HG03378 (cell line): ENCODE data around the gene BMP10.

ENCODE experiments used
- ATAC-seq: cut with Tn5 transposase; IDR thresholded peaks from one replicate; pipeline ENCODE4 v1.9.1; 2021; ENCODE audit warnings: mild to moderate bottlenecking, moderate library complexity; ENCODE audit not compliant: unreplicated experiment

The BMP10 gene

DNA sequence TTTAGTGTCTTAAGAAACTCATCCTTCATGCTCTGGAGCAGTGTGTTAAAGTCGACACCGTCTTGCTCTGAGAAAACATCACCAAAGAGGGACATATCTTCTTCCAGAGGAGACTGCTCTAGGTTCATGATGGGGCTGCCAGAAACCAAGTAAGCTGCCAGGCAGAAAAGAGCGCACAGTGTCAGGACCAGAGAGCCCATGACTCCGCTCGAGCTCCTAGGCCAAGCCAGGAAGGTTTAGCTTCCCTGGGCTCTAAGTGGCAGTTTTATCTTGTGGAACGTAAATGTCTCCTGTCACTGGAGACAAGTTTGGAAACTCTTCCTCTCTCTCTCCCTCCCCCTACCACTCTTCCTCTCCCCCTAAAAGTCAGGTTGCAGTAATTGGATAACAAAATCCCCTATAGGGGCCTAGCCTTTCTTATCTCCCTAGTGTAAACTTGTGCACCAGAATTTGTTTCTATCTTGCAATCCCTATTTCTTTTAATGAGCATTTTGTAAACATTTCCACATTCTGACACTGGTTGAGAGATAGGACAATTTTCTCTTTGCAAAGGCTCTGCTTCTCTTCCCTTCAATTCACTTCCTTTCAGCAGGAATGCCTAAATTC, at the start of gene BMP10:
TSS of gene BMP10 (minus strand) at position 239 of the 606 bp plus-strand sequence. CDS start at position 200, 39 bp downstream.
- no peak for ATAC-seq

DNA sequence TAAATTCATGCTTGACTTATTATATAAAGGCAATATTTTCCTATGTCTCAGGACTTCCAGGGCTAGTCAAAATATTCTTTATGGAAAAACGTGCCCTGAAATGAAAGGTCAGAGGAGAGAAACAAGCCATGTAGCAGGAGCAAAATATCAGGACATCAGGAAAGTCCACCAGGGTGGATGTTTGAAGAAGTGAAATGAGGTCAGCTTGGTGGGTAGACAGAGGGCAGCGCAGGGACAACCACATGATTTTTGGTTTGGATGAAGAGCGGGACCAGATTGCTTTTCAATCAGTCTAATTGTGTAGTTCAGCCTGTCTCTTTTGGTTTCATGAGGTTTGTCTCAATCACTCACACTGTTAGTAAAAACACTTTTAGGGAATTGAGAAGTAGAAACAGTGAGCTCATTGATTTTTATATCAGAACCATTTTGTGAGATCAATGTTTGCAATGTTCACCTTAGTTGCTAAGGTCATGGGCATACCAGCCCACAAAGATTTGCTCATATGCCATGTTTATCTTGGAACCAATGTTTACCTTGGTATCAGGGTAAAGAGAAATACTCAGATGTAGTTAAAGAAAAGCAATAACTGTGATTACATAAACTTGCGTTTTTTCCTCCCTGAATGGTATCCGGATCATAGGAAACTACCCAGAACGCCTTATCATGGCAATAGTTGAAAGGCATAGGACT, 49.4 kb upstream of the BMP10 start:
- ATAC-seq, result no peak

DNA sequence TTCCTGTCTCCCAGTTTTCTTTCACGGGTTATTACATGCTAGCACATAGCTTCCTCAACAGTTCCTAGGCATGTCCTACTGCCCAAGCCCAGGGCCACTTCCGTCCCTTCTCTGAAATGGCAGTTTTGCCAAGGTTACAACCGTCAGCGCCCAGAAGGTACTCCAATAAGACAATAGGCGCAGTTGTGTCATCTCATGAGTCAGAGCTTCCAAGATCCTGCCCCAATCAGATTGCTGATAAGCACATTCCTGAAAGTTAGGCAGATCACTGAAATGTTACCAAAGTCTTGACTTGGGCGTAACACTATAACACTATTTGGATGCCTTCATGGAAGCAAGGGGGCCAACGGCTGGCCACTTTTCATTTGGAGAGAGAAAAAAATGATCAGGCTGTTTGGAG, 47.3 kb upstream of the BMP10 start:
- ATAC-seq, result no peak

DNA sequence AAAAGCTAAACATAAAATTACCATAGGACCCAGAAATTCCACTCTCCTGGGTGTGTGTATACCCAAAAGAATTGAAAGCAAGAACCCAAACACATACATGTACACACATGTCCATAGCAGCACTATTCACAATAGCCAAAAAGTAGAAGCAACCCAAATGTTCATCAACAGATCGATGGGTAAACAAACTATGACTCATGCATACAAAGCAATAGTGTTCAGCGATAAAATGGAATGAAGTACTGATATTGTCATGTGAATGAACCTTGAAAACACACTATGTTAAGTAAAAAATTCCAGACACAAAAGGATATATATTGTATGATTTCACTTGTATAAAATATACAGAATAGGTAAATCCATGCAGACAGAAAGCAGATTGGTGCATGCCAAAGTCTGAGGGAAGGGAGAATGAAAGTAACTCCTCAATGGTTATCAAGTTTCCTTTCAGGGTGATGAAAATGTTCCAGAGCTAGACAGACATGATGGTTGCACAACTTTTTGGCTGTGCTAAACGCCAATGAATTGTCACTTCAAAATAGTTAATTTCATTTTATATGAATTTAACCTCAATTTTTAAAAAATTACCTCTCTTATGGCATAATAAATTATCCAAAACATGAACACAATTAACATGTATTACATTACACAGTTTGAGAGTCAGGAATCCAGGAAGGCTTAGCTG, 46.0 kb upstream of the BMP10 start:
- ATAC-seq, result no peak

DNA sequence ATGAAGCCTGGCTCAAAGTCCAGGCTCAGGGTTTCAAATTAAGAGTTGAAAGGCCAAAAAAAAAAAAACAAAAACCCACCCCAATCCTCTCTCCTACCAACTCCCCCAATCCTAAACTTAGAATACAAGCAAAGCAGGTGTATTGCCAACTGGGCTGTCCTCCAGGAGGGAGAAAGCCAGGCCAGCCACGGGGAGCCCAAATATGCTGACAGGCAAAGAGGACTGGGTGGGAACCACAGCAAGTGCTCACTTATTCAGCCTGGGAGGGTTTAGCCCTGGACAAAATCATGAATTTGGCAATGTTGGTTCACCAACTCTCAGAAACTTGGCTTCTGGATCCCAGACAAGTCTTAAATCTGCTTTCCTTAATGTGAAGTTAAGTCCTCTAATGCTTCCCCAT, 45.0 kb upstream of the BMP10 start:
- no peak for ATAC-seq

DNA sequence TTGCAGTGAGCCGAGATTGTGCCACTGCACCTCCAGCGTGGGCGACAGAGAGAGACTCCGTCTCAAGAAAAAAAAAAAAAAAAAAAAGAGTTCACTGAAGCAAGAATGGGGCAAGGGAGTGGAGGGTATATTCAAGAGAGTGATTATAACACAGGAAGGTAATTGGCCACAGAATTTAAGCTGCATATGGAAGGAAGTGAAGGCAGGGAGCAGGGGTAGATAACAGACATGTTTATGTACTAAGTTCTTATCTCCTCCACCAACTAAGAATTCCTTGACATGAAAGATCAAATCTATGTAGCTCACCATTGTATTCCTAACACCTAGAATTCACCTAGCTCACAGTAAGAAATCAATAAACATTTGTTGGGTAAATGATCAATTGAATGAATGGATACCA, 44.2 kb upstream of the BMP10 start:
- no peak for ATAC-seq

DNA sequence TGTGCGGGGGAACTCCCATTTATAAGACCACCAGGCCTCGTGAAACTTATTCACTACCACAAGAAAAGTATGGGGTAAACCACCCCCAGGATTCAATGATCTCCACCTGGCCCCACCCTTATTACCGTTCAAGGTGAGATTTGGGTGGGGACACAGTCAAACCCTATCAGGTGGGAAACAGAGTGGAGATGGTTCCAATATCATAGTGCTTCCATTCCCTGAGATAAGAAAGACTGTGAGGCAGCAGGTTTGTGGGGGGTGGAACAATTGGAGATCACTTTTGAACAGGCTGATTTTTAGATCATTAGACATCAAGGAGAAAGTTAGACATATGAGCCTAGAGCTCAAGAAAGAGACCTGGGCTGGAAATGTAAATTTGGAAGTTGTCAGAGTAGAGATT, 42.2 kb upstream of the BMP10 start:
- ATAC-seq, result no peak

- ATAC-seq, result no peak
These were observed 41.5 kb upstream of the BMP10 start for GRCh38 chr2:68912732-68913131.

DNA sequence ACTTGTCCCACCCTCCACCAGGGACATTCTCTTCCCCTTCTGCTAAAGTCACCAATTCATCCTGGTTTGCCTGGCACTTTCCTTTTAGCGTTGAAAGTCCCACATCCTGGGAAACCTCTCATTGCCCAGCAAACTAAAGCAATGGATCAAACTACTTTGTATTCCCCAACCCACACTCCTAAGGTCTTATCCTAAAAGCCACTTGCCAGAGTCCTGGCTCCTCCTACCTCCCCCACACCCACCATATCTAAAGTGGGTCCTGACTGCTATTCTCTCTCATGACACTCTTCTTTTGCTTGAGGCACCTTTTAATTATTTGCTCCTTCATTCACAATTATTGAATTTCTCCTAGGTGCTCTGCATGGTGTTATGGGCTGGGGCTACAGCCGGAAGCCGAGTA, 40.9 kb upstream of the BMP10 start:
- ATAC-seq, result no peak

DNA sequence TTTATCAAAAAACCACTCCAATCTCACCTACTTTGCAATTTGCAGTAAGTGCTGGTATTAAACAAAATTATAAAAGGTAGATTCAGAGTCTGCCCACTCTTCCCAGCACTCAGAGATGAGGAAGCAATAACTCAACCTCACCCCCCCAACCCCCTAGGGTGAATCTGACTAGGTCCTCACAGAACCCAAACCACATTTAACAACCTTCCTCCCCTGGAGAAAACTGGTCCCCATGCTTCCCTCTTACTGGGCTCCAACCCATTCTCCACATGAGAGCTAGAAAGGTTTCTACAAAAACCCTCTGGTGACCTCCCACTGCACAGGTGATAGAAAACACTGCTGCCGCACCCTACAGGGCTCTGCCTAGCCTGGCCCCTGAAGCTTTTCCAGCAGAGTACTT, 40.5 kb upstream of the BMP10 start:
- ATAC-seq, result no peak

DNA sequence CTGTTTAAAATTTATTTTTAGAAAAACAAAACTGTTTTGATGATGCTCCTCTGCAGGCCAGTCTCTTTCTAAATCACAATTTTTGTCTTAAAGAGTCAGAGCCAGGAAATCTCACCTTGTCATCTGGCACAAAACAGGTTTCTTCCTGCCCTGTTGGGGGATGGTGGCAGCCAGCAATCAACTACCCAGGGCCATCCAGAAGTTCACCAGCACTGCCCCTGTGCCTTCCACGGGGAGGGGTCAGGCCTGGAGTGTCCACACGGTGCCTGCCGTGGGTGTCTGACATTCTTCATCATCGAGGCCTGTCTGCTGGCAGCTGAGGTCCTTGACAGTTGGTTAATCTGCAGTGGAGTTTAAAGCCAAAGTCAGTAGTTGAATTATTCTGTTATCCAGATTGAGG, 40.0 kb upstream of the BMP10 start:
- ATAC-seq, result no peak

DNA sequence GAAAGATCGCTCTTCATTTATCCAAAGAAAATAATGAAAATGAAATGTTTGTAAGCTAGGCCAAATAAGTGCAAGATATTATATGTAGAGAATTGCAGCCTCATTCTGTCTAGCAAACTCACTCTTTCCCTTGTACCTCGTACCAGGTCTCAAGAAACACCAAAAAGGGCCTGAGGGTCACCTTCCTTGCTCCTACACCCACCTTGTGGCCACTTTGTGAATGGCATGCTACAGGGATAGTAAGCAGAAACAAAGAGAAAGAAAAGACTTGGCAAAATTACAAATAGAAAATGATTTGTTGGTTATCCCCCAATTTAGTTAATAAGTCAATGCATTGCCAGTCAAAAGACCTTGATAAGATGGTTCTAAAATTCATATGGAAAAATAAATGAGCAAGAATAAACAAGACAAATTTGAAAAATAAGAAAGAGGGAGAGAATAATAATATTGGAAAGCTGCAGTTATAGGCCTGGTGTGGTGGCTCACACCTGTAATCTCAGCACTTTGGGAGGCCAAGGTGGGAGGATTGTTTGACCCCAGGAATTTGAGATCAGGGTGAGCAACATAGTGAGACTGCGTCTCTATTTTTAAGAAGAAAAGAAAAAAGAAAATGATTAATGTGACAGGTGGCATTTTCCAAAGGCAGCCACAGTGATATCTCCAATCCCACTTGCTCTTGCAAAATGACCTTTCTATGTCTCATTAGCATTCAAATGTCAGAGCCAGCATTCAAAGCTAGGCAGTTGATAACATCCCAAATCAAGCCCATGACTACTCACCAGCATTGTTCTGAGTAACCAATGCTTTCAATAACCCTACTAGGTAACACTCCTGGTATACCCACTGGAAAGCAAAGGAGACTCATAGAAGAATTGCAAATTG, 38.8 kb upstream of the BMP10 start:
- peak; percentile 40 for ATAC-seq

- peak; percentile 97 for ATAC-seq
These were observed 37.3 kb upstream of the BMP10 start for GRCh38 chr2:68908392-68908970.

DNA sequence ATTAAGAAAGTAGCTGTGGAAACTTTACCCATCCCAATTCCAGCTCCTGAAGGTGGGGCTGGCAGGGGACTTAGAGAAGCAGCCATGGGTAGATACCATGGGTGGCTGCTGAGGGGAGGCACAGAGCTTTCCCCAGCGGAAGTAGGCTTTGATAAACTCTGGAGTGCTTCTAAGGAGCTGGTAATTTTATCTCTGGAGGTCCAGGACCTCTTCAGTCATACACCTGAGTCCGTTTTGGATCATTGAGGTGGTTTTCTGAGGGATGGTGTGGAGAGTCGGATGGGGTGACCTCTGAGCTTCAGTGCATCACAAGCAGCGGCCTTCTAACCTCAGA, 36.7 kb upstream of the BMP10 start:
- no peak for ATAC-seq

DNA sequence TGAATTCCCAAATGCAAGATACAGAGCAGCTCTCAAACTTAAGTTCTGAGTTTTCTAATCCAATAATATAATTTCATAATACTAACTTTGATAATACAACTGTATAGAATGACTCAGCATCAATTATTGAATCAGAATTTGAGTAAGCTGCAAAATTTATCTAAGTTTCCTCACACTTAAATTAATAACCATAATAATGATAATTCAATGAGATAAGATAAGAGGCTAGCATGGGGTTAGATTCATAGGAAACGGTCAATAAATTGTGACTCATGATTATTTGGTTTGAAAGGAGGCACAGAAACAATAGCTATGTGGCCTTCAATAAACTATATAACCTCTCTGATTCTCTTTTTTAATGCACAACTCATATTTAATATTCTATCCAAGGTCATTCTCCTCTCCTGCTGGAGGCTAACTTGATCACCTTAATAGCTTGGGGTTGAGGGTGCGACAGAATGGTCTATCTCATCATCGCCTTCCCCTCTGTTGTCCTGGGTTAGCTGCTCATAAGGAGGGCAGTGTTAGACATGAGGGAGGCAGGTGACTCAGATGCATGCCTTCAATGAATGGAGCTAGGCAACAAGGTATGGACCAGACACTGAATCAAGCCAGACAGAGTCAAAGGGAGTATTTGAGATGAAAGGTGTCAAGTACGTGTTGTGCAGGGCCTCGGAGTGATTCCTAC, 36.2 kb upstream of the BMP10 start:
- no peak for ATAC-seq

- no peak for ATAC-seq
These were observed 35.5 kb upstream of the BMP10 start for GRCh38 chr2:68906716-68907115.

- ATAC-seq, result no peak
These were observed 33.9 kb upstream of the BMP10 start for GRCh38 chr2:68905116-68905515.

- ATAC-seq, result no peak
These were observed 30.4 kb upstream of the BMP10 start for GRCh38 chr2:68901561-68901960.

GRCh38 chr2:68901199-68901514, 30.0 kb upstream of the BMP10 start:
- no peak for ATAC-seq

- ATAC-seq, result no peak
These were observed 29.4 kb upstream of the BMP10 start for GRCh38 chr2:68900496-68901198.
